Prostate gland (tissue), 2 donors: ENCODE data around the gene KCP. TPM values are rescaled to one million over a fixed set of nuclear protein-coding genes. Genes with fewer than 3 reads are reported as not detected.

Source experiments
- DNase-seq: peaks from one replicate; pipeline ENCODE4 v3.0.0-alpha.2; 2019; ENCODE audit warnings: low spot score
- H3K27ac ChIP-seq, 2 donors: fragments of 200-600 bp; sonication (generic); 2 replicates each; pipeline ENCODE4 v1.5.1; 2017 to 2019
- H3K27me3 ChIP-seq: fragments of 200-600 bp; sonication (generic); replicated peaks from 2 replicates; pipeline ENCODE4 v1.5.1; 2019; ENCODE audit not compliant: insufficient read depth
- H3K36me3 ChIP-seq, 2 donors: fragments of 200-600 bp; sonication (generic); 1 replicate in 1 of 2; 2 replicates in 1 of 2; pipeline versions ENCODE4 v1.5.1 to v1.8.1; 2017 to 2019
- H3K4me1 ChIP-seq: fragments of 200-600 bp; sonication (generic); replicated peaks from 2 replicates; pipeline ENCODE4 v1.5.1; 2019
- H3K4me3 ChIP-seq, 2 donors: fragments of 200-600 bp; sonication (generic); 2 replicates each; pipeline ENCODE4 v1.5.1; 2017 to 2019
- H3K9me3 ChIP-seq: fragments of 200-600 bp; sonication (generic); 2 replicates; pipeline ENCODE4 v1.5.1; 2017
- POLR2A ChIP-seq: fragments of 450-650 bp; IDR thresholded peaks from one replicate; pipeline ENCODE4 v1.6.1; 2016; ENCODE audit warnings: antibody characterized with exemption, mild to moderate bottlenecking
- POLR2AphosphoS5 ChIP-seq: sonication (generic); formaldehyde crosslinking; IDR thresholded peaks from one replicate; pipeline ENCODE4 v1.6.1; 2017; ENCODE audit warnings: antibody characterized with exemption
- WGBS: methylation state at CpG from one replicate; pipeline ENCODE4 v1.1.5; 2018; 5-methylcytosine and 5-hydroxymethylcytosine counted together
- intact Hi-C: fragments of 100-400 bp; cut with DNase I; formaldehyde crosslinking; loops from one replicate; pipeline ENCODE4 v1.14.2; 2022
- total RNA-seq, 2 donors: library from RNA; depleted of rRNA; stranded (reverse); fragments of >200 nt; gene quantifications; one replicate each; pipeline ENCODE4 v1.1.0, GENCODE V29; 2016
- TF ChIP-seq, protein P1 (sequence below), 4 experiments: fragments of 200-600 bp in 2 of 4; fragments of 450-650 bp in 2 of 4; sonication (generic) in 2 of 4; IDR thresholded peaks; 1 replicate in 3 of 4; 2 replicates in 1 of 4; pipeline ENCODE4 v1.5.1; 2016 to 2019; ENCODE audit warnings: antibody characterized with exemption in 4 of 4, mild to moderate bottlenecking in 2 of 4, moderate library complexity in 2 of 4

Gene KCP
- total RNA-seq, 2 donors from 2014 or later: 0.45 TPM; not detected in 1

DNA sequence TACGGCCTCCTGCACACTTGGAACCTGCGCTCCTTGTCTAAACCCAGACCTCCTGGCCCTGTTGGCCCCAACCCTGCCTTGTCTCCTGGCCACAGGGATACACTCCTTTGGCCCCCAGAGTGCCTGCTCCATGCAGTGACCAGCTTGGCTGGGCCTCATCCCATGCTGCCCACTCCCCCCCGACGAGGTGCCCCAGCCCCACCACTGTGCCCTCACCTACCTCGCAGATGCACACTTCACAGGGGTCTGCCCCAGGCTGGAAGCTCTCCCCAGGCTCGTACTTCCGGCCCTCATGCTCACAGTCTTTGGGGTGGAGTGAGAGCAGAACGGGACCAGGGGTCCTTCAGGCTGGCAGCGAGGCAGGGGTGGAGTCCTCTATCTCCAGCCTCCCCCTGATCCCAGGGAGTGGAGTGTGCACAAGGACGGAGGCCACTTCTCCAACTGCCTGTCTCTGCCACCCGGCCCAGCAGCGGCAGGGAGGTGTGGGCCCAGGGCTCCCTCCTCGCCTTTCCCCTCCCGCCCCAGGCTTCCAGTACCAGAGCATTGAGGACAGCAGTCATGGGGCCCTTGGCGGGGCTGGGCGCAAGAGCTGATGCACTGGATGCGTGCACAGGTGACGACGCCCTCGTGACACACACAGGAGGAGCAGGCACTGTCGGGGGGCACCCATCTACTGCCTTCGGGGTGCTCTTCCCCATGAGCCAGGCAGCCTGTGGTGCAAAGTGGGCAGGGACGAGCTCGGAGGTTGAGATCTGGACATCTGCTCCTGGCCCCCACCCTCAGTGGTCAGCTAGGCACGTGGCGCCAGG is 25.7 kb downstream of the KCP start:
- H3K27ac ChIP-seq: no peak overlapping the region
- intact Hi-C loops: loop anchor here (5.0 kb wide), 2 partner anchors 272 to 407 kb away; partner anchors contain the start of gene METTL2B
- H3K4me1 ChIP-seq: no peaks in the 10 kb centered on the region
- no peak for DNase-seq
- H3K27me3 ChIP-seq: no peaks in the 10 kb centered on the region
- no peaks in the 10 kb centered on the region for H3K9me3 ChIP-seq
- H3K4me3 ChIP-seq: no peak overlapping the region
- TF ChIP-seq POLR2A: no peak
- no peak for TF ChIP-seq POLR2AphosphoS5
- TF ChIP-seq, protein P1, sequence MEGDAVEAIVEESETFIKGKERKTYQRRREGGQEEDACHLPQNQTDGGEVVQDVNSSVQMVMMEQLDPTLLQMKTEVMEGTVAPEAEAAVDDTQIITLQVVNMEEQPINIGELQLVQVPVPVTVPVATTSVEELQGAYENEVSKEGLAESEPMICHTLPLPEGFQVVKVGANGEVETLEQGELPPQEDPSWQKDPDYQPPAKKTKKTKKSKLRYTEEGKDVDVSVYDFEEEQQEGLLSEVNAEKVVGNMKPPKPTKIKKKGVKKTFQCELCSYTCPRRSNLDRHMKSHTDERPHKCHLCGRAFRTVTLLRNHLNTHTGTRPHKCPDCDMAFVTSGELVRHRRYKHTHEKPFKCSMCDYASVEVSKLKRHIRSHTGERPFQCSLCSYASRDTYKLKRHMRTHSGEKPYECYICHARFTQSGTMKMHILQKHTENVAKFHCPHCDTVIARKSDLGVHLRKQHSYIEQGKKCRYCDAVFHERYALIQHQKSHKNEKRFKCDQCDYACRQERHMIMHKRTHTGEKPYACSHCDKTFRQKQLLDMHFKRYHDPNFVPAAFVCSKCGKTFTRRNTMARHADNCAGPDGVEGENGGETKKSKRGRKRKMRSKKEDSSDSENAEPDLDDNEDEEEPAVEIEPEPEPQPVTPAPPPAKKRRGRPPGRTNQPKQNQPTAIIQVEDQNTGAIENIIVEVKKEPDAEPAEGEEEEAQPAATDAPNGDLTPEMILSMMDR (IDR thresholded peaks at IDR 0.05): no peak
- 84% methylated on average over 24 of the region's 26 CpGs for WGBS
- no peaks in the 10 kb centered on the region for H3K36me3 ChIP-seq

DNA sequence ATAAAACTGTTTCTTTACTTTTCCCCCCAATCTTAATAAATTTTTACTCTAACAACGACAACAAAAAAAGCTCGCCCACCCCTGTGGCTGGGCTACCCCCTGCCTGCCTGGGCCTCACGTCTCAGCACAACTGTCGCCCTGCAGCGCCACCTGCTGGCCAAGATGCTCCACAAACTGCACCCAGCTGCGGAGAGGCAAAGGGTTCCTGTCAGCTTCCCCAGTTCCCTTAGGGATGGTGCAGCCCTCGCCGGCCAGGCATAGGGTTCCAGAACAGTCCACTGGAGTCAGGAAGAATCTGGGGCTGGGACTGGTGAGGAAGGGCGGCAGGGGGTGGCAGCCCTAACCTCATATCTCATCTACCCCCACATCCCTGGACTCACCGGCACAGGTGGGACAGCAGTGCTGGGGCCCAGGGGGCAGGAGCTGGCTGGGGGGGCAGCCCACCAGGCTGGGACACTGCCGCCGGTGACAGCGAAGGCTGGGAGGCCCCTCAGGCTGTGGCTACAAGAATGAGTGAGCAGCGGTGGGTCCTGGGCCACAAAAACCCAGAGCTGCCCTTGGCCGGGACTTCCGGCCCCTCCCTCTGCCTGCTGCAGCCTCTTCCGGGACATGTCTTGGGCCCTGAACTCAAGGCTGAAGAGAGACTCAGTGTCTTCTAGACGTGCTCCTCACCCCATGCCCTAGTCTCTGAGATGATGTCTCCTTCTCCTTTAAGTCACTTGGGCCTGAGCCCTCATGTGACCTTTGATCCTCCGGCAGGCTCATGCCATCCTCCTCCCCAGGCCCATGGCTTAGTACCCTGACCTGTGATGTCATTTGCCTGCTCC is 26.7 kb downstream of the KCP start:
- Histone ChIP-seq H3K4me1 (no peaks in the 10 kb centered on the region), H3K9me3 (no peaks in the 10 kb centered on the region), H3K27me3 (no peaks in the 10 kb centered on the region), H3K36me3 (no peaks in the 10 kb centered on the region), H3K27ac (no peak overlapping the region), H3K4me3 (no peak overlapping the region)
- WGBS: 38% methylated on average over 15 of the region's 19 CpGs
- peak; percentile 64 for DNase-seq
- TF ChIP-seq POLR2A (no peak), POLR2AphosphoS5 (peak; percentile 43)
- TF ChIP-seq, protein P1 (IDR thresholded peaks at IDR 0.05): peak; percentile 81 to 91 (median 90)
- intact Hi-C loops: loop anchor here (5.0 kb wide), 2 partner anchors 272 to 407 kb away; partner anchors contain the start of gene METTL2B

DNA sequence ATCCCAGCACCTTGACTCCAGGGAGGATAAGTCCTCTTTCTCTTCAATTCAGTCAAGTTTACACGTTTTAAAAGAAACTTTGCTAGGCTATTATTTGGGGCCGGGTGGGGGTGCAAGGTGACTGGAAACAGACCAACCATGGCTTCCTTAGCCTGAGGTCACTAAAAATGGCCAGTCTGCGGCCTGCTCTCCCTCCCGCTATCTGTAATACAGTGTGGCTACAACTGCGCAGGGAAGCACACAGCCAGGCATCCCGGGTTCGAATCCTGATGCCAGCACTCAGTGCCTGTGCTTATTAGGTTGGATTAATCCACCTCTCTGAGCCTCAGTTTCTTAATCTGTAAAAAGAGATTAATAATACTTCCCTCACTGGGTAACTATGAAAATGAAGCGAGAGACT is 28.4 kb downstream of the KCP start:
- no peaks in the 10 kb centered on the region for H3K9me3 ChIP-seq
- no peaks in the 10 kb centered on the region for H3K36me3 ChIP-seq
- 88% methylated on average over 8 of the region's 8 CpGs for WGBS
- no peaks in the 10 kb centered on the region for H3K27me3 ChIP-seq
- no peak overlapping the region for H3K4me3 ChIP-seq
- no peak for DNase-seq
- intact Hi-C loops: loop anchor here (5.0 kb wide), 2 partner anchors 270 to 405 kb away; partner anchors contain the start of gene METTL2B
- H3K27ac ChIP-seq: no peak overlapping the region
- no peaks in the 10 kb centered on the region for H3K4me1 ChIP-seq
- TF ChIP-seq POLR2AphosphoS5 (no peak), POLR2A (no peak)
- TF ChIP-seq, protein P1 (IDR thresholded peaks at IDR 0.05): no peak

DNA sequence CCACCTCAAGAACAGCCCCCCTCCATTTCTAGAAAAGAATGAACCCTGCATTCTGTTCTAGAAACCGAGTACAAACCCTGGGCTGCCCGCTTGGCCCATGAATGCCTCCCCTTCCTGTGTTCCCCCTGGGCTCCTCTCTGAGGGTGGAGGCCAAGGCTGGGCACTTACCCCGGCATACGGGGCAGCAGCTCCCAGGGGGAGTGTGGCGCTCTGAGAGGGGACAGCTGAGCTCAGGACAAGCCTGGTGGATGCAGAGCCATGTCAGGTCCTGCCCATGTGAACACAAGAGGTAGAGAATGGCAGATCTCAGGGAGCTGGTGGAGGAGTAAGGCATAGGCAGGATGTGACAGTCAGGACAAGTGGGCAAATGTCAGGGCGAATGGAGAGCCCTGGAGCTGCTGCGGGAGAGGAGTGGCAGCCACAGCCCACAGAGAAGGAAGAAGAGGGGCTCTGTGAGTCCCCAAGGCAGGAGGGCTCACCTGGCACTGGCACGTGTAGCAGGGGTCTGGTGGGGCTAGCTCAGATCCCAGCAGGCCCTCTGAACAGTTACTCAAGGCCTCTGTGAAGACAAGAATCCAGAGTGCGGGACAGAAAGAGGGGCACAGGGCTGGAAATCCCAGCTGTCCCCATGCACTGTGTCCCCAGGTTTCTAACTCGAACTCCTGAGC is 28.9 kb downstream of the KCP start:
- no peaks in the 10 kb centered on the region for H3K27me3 ChIP-seq
- H3K27ac ChIP-seq: no peak overlapping the region
- no peaks in the 10 kb centered on the region for H3K4me1 ChIP-seq
- intact Hi-C loops: loop anchor here (5.0 kb wide), 2 partner anchors 269 to 404 kb away; partner anchors contain the start of gene METTL2B
- TF ChIP-seq POLR2A (no peak), POLR2AphosphoS5 (no peak)
- TF ChIP-seq, protein P1 (IDR thresholded peaks at IDR 0.05): no peak
- no peak overlapping the region for H3K4me3 ChIP-seq
- H3K9me3 ChIP-seq: no peaks in the 10 kb centered on the region
- 87% methylated on average over 10 of the region's 10 CpGs for WGBS
- H3K36me3 ChIP-seq: no peaks in the 10 kb centered on the region
- DNase-seq: no peak
